DMS79 treated with DMSO at 0.1 percent for 48 hours (cell line): Measurements from ENCODE around the gene NT5DC4.

Source experiments
- DNase-seq: peaks from one replicate; lab custom pipeline; 2025; lab: John Stamatoyannopoulos, UW

The NT5DC4 gene

DNA sequence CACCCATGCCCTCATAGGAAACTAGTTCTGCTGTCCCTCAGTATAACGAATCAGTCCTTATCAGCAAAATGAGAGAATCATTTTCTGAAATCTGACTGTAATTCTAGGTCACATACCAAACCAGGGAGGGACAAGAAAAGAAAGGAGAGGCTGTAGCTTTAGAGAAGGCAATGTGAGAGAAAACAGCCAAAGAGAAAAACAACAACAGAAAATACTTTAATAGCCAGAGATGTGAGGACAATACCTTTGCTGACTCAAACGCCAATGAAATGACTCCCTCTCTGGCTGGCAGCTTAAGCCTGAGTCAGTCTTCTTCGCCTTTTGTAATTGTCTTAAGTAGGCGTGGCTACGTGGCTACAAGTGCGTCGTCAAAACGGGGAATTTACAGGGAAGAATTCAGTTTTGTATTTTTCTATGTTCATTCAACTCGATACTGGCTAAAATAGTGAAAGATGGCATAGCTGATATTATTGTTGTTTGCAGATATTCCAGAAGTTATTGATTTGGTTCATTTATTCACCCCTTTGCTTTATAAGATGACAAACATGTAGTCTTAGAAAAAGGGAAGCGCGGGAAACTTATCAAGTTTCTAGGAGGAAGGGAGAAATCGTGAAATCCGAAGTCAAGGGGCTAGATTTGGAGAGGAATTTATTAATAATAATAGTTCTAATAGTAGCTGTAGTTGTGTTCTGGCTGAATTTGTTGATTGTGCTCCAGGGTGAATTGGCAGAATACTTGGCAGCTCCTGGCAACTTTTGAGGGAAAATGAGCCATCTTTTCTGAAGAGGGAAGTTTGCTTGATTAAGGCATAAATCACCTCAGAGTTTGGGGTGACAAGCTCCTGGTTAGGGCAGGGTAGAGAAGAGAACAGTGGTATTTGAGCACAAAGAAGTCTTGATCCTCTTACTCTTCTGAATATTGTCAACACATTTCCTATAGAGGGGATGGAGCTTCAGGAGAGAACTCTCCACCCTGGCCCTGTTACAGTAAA is 63.7 kb downstream of the NT5DC4 start, which contains the start of gene IL1A:
Gene IL1A, minus strand, starts transcription at position 295 of the 991 bp plus-strand sequence. CDS start 723 bp downstream, outside the sequence.
- DNase-seq, result no peak

DNA sequence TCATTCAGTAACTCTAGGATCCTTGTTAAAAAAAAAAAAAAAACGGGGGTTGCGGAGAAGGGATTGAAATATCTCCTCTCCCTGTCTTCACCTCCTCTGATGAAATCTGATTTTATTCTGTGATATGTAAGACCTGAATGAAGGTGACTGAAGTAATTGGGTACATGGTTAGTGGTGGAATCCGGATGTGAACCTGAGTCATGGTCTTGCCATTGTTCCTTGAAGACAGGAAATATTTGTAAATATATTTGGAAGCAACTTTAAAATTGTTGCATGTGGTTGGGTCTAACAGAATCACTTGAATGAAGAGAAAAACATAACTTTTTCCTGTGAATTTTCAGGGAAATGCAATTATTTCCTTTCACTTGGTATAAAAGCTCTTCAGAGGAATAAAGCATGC is 66.5 kb downstream of the NT5DC4 start:
- DNase-seq, result no peak

- no peak for DNase-seq
Measured at GRCh38 chr2:112787729-112788393, 67.0 kb downstream of the NT5DC4 start.

GRCh38 chr2:112788653-112789052 is 67.8 kb downstream of the NT5DC4 start:
- no peak for DNase-seq
